ENCODE data around the gene ERG. TPM values are rescaled to one million over a fixed set of nuclear protein-coding genes. Genes with fewer than 3 reads are reported as not detected.

Gene ERG
- total RNA-seq, 1 experiment from 2014 or later = 0.11 TPM

GRCh38 chr21:38396325-38396724 lies 102.0 kb downstream of the ERG start:
- H4K91ac ChIP-seq (ENCODE audit: insufficient read length, low read depth, low read length) = no peak overlapping the region

More at GRCh38 chr21:38396325-38396724, 102.0 kb downstream of the ERG start:
- H3T11ph ChIP-seq (ENCODE audit: low read length) = no peak overlapping the region
- H2BK12ac ChIP-seq (ENCODE audit: insufficient read length, low read depth, low read length) = no peak overlapping the region
- H3K4me1 Mint-ChIP-seq = peaks cover 10 to 15% of the 10 kb centered on the region in 2 experiments
- no peaks in the 10 kb centered on the region for H3K36me3 Mint-ChIP-seq (ENCODE audit: insufficient read depth in 1 of 3, low read depth in 3 of 3)
- no peak overlapping the region for H3K9ac ChIP-seq (ENCODE audit: extremely low read depth, insufficient read length, low read length)
- H3K27me3 Mint-ChIP-seq (ENCODE audit: low read depth) = no peaks in the 10 kb centered on the region; the same call in 1 of the 2 replicates
- H3K4me3 Mint-ChIP-seq = no peak overlapping the region
- H3K4me1 ChIP-seq (ENCODE audit: insufficient read depth, low read length) = 0 out of 2 replicates have a peak, but pooled peaks cover 2% of the 10 kb centered on the region
- H3K4ac ChIP-seq (ENCODE audit: low read depth, low read length) = no peak overlapping the region
- no peaks in the 10 kb centered on the region for H3K9me3 ChIP-seq (ENCODE audit: control insufficient read depth, low read depth, low read length)
- no peak overlapping the region for H3K56ac ChIP-seq (ENCODE audit: insufficient read length, low read depth, low read length)
- no peak overlapping the region for H3K14ac ChIP-seq (ENCODE audit: insufficient read depth, low read length)
- no peak overlapping the region for H2BK5ac ChIP-seq (ENCODE audit: insufficient read length, low read length)
- H4K8ac ChIP-seq (replicated peaks; ENCODE audit: insufficient read length, low read depth, low read length) = no peak overlapping the region
- no peak for DNase-seq
- H2BK120ac ChIP-seq (ENCODE audit: low read depth, low read length, poor library complexity, severe bottlenecking) = no peak overlapping the region
- H3K27ac Mint-ChIP-seq = no peak overlapping the region
- no peak overlapping the region for H3K23ac ChIP-seq (ENCODE audit: insufficient read length, low read depth, low read length)
- no peaks in the 10 kb centered on the region for H3K27me3 ChIP-seq (ENCODE audit: insufficient read depth, low read length)
- no peaks in the 10 kb centered on the region for H3K23me2 ChIP-seq (ENCODE audit: insufficient read length, low read depth, low read length, poor library complexity, severe bottlenecking)
- no peaks in the 10 kb centered on the region for H3K9me3 Mint-ChIP-seq
- H2BK20ac ChIP-seq (ENCODE audit: low read depth, low read length, poor library complexity, severe bottlenecking) = no peak overlapping the region
- no CpG with 5 or more reads among the region's 1 CpG for WGBS (ENCODE audit: extremely low coverage, insufficient read length, low lambda C conversion rate)
- H3K27ac ChIP-seq (ENCODE audit: insufficient read length, low read depth, low read length) = no peak overlapping the region
- no peak overlapping the region for H2BK15ac ChIP-seq (ENCODE audit: low read depth, low read length)
- no peak overlapping the region for H4K5ac ChIP-seq (ENCODE audit: insufficient read length, low read depth, low read length)
- no peak overlapping the region for H2AK5ac ChIP-seq (ENCODE audit: insufficient read length, low read length)
- no peak overlapping the region for H2AFZ ChIP-seq (ENCODE audit: low read length)
- H3K79me1 ChIP-seq (ENCODE audit: insufficient read depth, low read depth, low read length, poor library complexity, severe bottlenecking) = no peaks in the 10 kb centered on the region
- H3K18ac ChIP-seq (ENCODE audit: insufficient read length, low read depth, low read length) = no peak overlapping the region
- no peaks in the 10 kb centered on the region for H4K20me1 ChIP-seq (ENCODE audit: control insufficient read depth, insufficient read depth, insufficient read length)
- no peak overlapping the region for H3K4me2 ChIP-seq (ENCODE audit: insufficient read depth, insufficient read length, low read length)
- TF ChIP-seq CTCF (conservative IDR thresholded peaks at IDR 0.05) = no peak
- no peaks in the 10 kb centered on the region for H3K79me2 ChIP-seq (ENCODE audit: insufficient read depth, low read length)

Data from H9 (cell line).